IMR-90 (cell line): Measurements from ENCODE around the gene PPBP.

Experiments
- CTCF ChIP-seq: conservative IDR thresholded peaks from 2 replicates; pipeline ENCODE4 v1.5.1; 2012; ENCODE audit warnings: mild to moderate bottlenecking, low read depth, low read length, improper control_type of control experiment
- FOS ChIP-seq: fragments of 150-350 bp; IDR thresholded peaks from 2 replicates; pipeline ENCODE4 v1.6.1; 2016; ENCODE audit warnings: low read depth, low read length
- MXI1 ChIP-seq: IDR thresholded peaks from 2 replicates; pipeline ENCODE4 v1.6.1; 2012; ENCODE audit warnings: low read depth, mild to moderate bottlenecking, low read length, moderate library complexity, borderline replicate concordance
- POLR2A ChIP-seq: IDR thresholded peaks from 2 replicates; pipeline ENCODE4 v1.6.1; 2012; ENCODE audit warnings: mild to moderate bottlenecking, low read depth, low read length

GRCh38 chr4:74012130-74012529 is 24.1 kb upstream of the PPBP start:
- TF ChIP-seq POLR2A (no peak), CTCF (no peak), FOS (no peak), MXI1 (no peak)
